RWPE1 (cell line): ENCODE results near the gene FOXJ3.

Source experiments
- CTCF ChIA-PET: fragments of 350-600 bp; sonication (Branson Sonifier 250); formaldehyde crosslinking; extraction: SDS; loops from one replicate; lab custom pipeline; 2021; lab: Yijun Ruan, JAX
- POLR2A ChIA-PET: fragments of 400-600 bp; formaldehyde crosslinking; extraction: SDS; loops from one replicate; lab custom pipeline; 2020; ENCODE audit warnings: antibody characterized with exemption; ENCODE audit not compliant: low non-redundant PET; lab: Yijun Ruan, JAX
- DNase-seq: peaks from one replicate; pipeline ENCODE4 v3.0.0; 2012; ENCODE audit warnings: low spot score
- H3K27ac ChIP-seq: fragments of 450-650 bp; 2 replicates; pipeline ENCODE4 v1.5.1; 2017
- TF ChIP-seq, protein P1 (sequence below): fragments of 450-650 bp; conservative IDR thresholded peaks from 2 replicates; pipeline ENCODE4 v1.5.1; 2017; ENCODE audit warnings: low read depth, mild to moderate bottlenecking

The FOXJ3 gene

DNA sequence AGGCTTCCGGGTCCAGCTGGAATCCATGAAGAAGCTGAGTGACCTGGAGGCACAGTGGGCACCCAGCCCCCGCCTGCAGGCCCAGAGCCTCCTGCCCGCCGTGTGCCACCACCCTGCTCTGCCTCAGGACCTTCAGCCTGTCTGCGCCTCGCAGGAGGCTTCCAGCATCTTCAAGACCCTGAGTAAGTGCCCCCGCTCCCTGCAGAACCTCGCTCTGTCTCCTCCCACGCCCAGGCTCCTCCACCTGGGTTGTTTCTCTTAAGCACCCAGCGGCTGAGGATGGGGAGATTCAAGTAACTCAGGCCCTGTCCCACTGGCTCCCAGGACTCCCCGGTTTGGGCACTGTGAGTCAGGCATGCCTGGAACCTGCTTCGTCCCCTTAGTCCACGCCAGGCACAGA lies 180.3 kb downstream of the FOXJ3 start:
- CTCF ChIA-PET, result interaction anchor here (0.5 kb wide), 1 partner anchor 174 kb away, joined by 4 read pairs; no protein-coding TSS in a partner anchor
- TF ChIP-seq, protein P1, sequence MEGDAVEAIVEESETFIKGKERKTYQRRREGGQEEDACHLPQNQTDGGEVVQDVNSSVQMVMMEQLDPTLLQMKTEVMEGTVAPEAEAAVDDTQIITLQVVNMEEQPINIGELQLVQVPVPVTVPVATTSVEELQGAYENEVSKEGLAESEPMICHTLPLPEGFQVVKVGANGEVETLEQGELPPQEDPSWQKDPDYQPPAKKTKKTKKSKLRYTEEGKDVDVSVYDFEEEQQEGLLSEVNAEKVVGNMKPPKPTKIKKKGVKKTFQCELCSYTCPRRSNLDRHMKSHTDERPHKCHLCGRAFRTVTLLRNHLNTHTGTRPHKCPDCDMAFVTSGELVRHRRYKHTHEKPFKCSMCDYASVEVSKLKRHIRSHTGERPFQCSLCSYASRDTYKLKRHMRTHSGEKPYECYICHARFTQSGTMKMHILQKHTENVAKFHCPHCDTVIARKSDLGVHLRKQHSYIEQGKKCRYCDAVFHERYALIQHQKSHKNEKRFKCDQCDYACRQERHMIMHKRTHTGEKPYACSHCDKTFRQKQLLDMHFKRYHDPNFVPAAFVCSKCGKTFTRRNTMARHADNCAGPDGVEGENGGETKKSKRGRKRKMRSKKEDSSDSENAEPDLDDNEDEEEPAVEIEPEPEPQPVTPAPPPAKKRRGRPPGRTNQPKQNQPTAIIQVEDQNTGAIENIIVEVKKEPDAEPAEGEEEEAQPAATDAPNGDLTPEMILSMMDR, result no peak
- H3K27ac ChIP-seq, result no peak overlapping the region
- POLR2A ChIA-PET, result no interaction called here
- DNase-seq, result no peak

DNA sequence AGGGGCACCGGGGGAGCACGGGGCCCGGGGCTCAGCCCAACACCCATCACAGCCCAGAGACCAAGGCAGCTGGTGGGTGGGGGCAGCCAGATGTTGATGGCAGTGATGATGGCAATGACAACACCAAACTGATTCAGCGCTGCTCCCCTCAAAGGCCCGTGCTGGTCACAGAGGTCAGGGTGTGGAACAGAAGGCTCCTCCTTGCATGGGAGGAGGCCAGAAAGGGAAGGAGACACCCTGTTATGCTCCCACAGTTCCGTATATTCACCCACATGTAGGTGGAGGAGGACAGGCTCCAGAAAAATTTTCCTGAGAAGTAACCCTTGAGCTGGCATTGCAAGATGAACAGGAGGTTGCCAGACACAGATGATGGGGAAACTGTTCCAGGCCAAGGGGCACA lies 181.4 kb downstream of the FOXJ3 start:
- no peak for DNase-seq
- TF ChIP-seq, protein P1, result no peak
- H3K27ac ChIP-seq, result no peak overlapping the region
- POLR2A ChIA-PET, result no interaction called here
- CTCF ChIA-PET, result no interaction called here

DNA sequence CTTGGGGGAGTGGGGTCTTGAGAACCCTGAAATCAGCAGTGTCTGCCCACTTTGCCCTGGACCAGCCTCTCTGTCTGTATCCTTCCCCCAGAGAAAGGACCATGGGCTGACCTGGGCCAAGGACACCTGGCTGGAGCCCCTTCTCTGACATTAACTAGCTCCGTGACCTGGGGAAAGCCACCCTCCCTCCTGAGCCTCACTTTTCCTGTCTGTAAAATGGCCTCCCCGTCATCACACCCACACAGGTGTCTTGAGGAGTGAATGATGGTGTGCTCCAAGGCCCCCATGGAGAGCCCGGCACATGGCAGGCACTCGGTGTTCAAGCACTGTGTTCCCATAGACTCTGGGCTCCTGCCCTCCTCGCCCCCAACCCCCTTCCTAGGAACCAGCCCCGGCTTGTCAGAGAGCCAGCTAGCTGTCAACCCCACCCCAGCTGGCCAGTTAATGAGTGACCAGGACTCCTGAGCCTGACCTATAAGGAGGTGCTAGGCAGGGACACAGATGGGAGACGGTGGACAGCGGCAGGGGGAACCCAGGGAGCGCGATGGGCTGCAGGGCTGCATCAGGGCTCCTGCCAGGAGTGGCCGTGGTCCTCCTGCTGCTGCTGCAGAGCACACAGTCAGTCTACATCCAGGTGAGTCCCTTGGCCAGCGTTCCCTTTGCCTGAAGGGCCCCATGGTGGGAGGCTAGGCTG lies 182.0 kb downstream of the FOXJ3 start, which contains the start of gene GUCA2B:
TSS of gene GUCA2B (plus strand) at position 504 of the 694 bp plus-strand sequence. CDS start at position 545, 41 bp downstream.
- CTCF ChIA-PET, result no interaction called here
- no peak for DNase-seq
- POLR2A ChIA-PET, result no interaction called here

DNA sequence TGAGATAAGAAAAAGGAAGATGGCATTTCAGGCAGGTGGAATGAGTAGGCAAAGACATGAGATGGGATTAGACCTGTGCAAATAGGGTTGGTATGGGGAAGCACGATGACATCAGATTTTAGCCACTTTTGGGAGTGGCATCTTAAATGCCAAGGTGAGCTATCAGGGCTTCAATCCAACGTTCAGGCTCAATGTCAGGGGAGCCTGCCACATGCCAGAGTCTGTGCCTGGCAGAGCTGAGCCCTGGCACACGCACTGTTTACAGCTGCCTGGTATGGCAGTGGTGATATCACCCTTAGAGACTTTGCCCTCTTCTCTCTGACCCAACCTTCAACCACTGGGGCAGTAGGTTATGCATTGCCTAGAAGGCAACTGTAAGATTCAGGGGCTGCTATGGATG lies 182.9 kb downstream of the FOXJ3 start:
- peak; percentile 27 for DNase-seq
- ChIA-PET POLR2A (no interaction called here), CTCF (interaction anchor here (0.6 kb wide), 1 partner anchor 33 kb away, joined by 4 read pairs; no protein-coding TSS in a partner anchor)
- H3K27ac ChIP-seq, result no peak overlapping the region
- TF ChIP-seq, protein P1, result no peak

More for the DNA sequence above, 182.0 kb downstream of the FOXJ3 start, which contains the start of gene GUCA2B:
- TF ChIP-seq, protein P1, result no peak
- no peak within 1 kb of the TSS for H3K27ac ChIP-seq

DNA sequence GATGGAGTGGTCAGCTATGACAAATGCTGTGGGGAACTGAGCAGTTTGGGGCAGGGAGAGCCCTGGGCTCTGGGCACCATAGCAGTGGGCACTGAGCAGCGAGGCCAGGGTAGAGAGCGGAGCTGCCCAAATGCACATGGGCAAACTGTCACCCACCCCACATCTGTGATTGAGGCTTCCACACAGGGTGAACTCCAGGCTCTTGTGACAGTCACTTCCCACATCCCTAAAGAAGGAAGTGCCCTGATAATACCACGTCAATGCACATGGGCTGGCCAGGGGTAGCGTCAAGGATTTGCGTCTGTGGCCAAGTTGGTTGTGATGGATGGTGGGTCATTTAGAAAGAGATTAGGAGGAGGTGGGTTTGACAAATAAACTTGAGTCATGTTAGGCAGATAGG lies 184.4 kb downstream of the FOXJ3 start:
- no peak overlapping the region for H3K27ac ChIP-seq
- POLR2A ChIA-PET, result no interaction called here
- CTCF ChIA-PET, result no interaction called here
- no peak for DNase-seq
- TF ChIP-seq, protein P1, result no peak

DNA sequence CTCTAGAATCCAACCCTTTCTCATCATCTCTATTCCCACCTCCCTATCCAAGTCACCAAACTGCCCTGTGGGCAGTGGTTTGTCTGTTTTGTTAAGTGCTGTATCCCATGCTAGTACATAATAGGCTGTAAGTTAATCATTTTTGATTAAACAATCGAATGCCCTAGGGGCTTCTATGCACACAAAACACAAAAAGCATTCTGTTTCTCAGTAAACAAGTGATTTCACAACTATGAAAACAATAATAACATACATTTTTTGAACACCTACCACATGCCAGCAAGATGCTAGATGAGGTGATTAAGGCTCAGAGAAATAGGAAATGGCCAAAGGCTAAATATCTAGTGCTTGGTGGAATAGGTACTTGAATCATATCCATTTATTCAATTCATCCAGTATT lies 186.9 kb downstream of the FOXJ3 start:
- CTCF ChIA-PET, result interaction anchor here (1.0 to 1.1 kb wide), 2 partner anchors 29 to 62 kb away, joined by 3 read pairs; no protein-coding TSS in a partner anchor
- DNase-seq, result no peak
- H3K27ac ChIP-seq, result no peak overlapping the region
- POLR2A ChIA-PET, result no interaction called here
- TF ChIP-seq, protein P1, result no peak
